K562 treated with DMSO at 1 percent for 12 hours (cell line): ENCODE results near the gene CASTOR2. TPM values are rescaled to one million over a fixed set of nuclear protein-coding genes. Genes with fewer than 3 reads are reported as not detected.

ENCODE experiments used
- total RNA-seq: library from RNA; unstranded; fragments of 300-600 nt; gene quantifications from 2 replicates; pipeline ENCODE4 v1.2.3, GENCODE V29; 2022; ENCODE audit not compliant: insufficient read depth

Gene CASTOR2
- total RNA-seq = 2.8 and 15.0 TPM in 2 replicates

GRCh38 chr7:74964511-74965119 lies at the start of gene CASTOR2:
Gene CASTOR2, plus strand, starts transcription at chr7:74964705. Its CDS starts 281 bp downstream, at chr7:74964986.

Other genes with a start within 250 kb of the CASTOR2 start
- 0.67 TPM in 1 of 2 replicates, not detected in the other for gene NCF1, start 190.7 kb upstream of the CASTOR2 start, total RNA-seq
- gene GTF2IRD2, start 113.1 kb upstream of the CASTOR2 start, total RNA-seq = 11.6 and 19.9 TPM in 2 replicates
- 83.1 and 84.8 TPM in 2 replicates for gene RCC1L, start 109.1 kb downstream of the CASTOR2 start, total RNA-seq
- gene GTF2IRD2B, start 127.9 kb downstream of the CASTOR2 start, total RNA-seq = 8.0 and 18.4 TPM in 2 replicates